ENCODE data around the gene SBF2.

- TF ChIP-seq CTCF (conservative IDR thresholded peaks at IDR 0.05 in 1 of 2, IDR thresholded peaks at IDR 0.05 in 1 of 2; ENCODE audit: extremely low read depth in 1 of 2, insufficient read depth in 1 of 2, low read depth in 1 of 2, low read length in 2 of 2) (no peak), EZH2 (IDR thresholded peaks at IDR 0.05; ENCODE audit: borderline replicate concordance, low read length) (no peak)
Observed at GRCh38 chr11:10305262-10305963, 11.4 kb upstream of the SBF2 start.

All from mammary epithelial cell (primary cell).